Glutamatergic neuron (in vitro differentiated cells): ENCODE measurements around the gene CCDC15. TPM values are rescaled to one million over a fixed set of nuclear protein-coding genes. Genes with fewer than 3 reads are reported as not detected.
"Not testable (repeated sequence)": the region's sequence is repeated elsewhere in the genome, so short reads cannot be mapped to it uniquely, and the experiment has no call there.

Experiments
- DNase-seq: peaks from one replicate; pipeline ENCODE4 v3.0.0; 2022
- H3K27ac Mint-ChIP-seq: one replicate; pipeline ENCODE4 v1.8.0; 2020; ENCODE audit warnings: mild to moderate bottlenecking, mixed read lengths, inconsistent platforms; ENCODE audit not compliant: unreplicated experiment
- H3K27me3 Mint-ChIP-seq: one replicate; pipeline ENCODE4 v1.8.0; 2020; ENCODE audit warnings: mild to moderate bottlenecking, moderate library complexity, mixed read lengths, inconsistent platforms; ENCODE audit not compliant: unreplicated experiment
- H3K36me3 Mint-ChIP-seq: one replicate; pipeline ENCODE4 v1.8.0; 2020; ENCODE audit warnings: mild to moderate bottlenecking, mixed read lengths, inconsistent platforms; ENCODE audit not compliant: unreplicated experiment
- H3K4me1 Mint-ChIP-seq: one replicate; pipeline ENCODE4 v1.8.0; 2020; ENCODE audit warnings: mild to moderate bottlenecking, low read depth, mixed read lengths, inconsistent platforms; ENCODE audit not compliant: unreplicated experiment
- H3K4me3 Mint-ChIP-seq: one replicate; pipeline ENCODE4 v1.8.0; 2020; ENCODE audit warnings: mild to moderate bottlenecking, mixed read lengths, inconsistent platforms; ENCODE audit not compliant: unreplicated experiment
- H3K9me3 Mint-ChIP-seq: one replicate; pipeline ENCODE4 v1.8.0; 2020; ENCODE audit warnings: mild to moderate bottlenecking, moderate library complexity, mixed read lengths, inconsistent platforms; ENCODE audit not compliant: unreplicated experiment
- total RNA-seq: library from RNA; stranded (reverse); fragmentation: NEBNext Ultra II Directional; extraction: Animal tissue kit (Norgen Biotek cat#: 25700); gene quantifications from one replicate; pipeline ENCODE4 v1.2.1, GENCODE V29; 2021; ENCODE audit not compliant: unreplicated experiment
- TF ChIP-seq, protein P1 (sequence below): fragments of 200-600 bp; sonication (generic); IDR thresholded peaks from one replicate; pipeline ENCODE4 v1.5.0; 2021; ENCODE audit not compliant: partially characterized antibody, unreplicated experiment

Gene CCDC15
- total RNA-seq, 1 donor from 2014 or later, result 2.8 TPM

DNA sequence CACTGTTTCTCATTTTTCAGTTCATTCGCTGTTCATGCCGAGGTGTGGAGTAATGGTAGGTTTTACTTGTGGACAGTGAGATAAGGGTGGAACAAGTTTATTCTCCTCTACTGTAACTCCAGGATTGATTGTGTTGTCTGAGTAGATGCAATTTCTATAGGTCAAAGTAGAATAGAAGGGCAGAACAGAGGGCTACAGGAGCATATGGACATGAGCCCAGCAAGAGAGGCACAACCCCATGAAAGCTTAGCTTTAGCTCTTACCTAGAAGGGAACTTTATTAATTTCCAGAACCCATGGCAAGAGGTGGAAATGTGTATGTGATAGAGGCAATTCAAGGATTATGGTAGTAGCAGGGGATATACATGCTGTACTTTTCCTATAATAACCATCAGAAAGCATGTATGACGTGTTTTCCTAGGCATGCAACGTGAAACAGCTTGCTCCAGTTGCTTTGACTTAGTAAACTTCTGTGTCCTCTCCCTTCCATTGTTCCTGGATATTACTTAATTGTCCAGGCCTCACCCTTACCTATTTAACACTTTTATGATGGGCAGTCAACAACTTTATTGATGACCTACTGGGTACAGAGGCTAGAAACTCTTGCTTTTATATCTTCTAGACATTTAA lies 95.3 kb downstream of the CCDC15 start:
- Mint-ChIP-seq H3K4me3 (no peak overlapping the region), H3K27me3 (no peaks in the 10 kb centered on the region), H3K27ac (no peak overlapping the region), H3K36me3 (no peaks in the 10 kb centered on the region), H3K9me3 (no peaks in the 10 kb centered on the region), H3K4me1 (no peaks in the 10 kb centered on the region)
- TF ChIP-seq, protein P1, sequence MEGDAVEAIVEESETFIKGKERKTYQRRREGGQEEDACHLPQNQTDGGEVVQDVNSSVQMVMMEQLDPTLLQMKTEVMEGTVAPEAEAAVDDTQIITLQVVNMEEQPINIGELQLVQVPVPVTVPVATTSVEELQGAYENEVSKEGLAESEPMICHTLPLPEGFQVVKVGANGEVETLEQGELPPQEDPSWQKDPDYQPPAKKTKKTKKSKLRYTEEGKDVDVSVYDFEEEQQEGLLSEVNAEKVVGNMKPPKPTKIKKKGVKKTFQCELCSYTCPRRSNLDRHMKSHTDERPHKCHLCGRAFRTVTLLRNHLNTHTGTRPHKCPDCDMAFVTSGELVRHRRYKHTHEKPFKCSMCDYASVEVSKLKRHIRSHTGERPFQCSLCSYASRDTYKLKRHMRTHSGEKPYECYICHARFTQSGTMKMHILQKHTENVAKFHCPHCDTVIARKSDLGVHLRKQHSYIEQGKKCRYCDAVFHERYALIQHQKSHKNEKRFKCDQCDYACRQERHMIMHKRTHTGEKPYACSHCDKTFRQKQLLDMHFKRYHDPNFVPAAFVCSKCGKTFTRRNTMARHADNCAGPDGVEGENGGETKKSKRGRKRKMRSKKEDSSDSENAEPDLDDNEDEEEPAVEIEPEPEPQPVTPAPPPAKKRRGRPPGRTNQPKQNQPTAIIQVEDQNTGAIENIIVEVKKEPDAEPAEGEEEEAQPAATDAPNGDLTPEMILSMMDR, result no peak
- DNase-seq, result no peak

DNA sequence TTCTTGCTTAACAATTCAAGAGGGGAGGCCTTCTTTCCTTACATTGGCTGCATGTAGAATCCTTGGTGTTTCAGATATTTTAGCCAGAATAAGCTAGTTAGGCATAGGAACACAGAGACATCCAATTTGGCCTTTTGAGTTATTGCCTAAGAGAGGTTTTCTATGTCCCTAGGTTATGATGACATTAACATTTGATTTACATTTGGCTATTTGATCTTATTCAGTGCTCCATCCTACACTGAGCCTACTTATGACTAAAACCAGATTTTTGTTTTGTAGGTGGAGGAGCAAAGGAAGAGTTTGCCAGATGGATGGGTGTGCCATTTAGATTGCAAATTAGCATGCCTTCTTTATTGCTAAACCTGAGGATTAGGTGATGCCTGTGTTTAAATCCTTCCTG lies 98.0 kb downstream of the CCDC15 start:
- Mint-ChIP-seq H3K36me3 (no peaks in the 10 kb centered on the region), H3K27ac (no peak overlapping the region), H3K27me3 (no peaks in the 10 kb centered on the region), H3K9me3 (no peaks in the 10 kb centered on the region), H3K4me3 (no peak overlapping the region), H3K4me1 (no peaks in the 10 kb centered on the region)
- TF ChIP-seq, protein P1, result no peak
- DNase-seq, result no peak

DNA sequence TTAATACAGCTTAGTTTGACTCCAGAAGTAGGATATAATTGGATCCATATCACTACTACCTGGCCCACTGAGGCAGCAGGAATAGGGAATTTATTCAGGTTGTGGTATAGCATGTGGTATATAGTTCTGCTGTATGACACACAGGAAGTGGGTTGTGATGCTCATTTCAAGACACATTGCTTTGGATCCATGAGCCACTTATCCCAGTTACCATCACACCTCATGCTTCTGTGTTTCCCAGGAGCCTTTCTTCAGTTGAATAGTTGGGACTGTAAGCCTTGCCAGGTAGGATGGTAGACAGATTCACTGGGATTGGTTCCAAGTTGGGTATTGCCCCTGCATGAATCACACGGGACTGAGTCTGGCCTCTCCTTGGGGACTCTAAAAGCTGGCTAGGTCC lies 99.2 kb downstream of the CCDC15 start:
- H3K36me3 Mint-ChIP-seq, result no peaks in the 10 kb centered on the region
- no peaks in the 10 kb centered on the region for H3K27me3 Mint-ChIP-seq
- no peak for DNase-seq
- H3K4me3 Mint-ChIP-seq, result no peak overlapping the region
- no peaks in the 10 kb centered on the region for H3K9me3 Mint-ChIP-seq
- no peak overlapping the region for H3K27ac Mint-ChIP-seq
- TF ChIP-seq, protein P1, result no peak
- no peaks in the 10 kb centered on the region for H3K4me1 Mint-ChIP-seq

DNA sequence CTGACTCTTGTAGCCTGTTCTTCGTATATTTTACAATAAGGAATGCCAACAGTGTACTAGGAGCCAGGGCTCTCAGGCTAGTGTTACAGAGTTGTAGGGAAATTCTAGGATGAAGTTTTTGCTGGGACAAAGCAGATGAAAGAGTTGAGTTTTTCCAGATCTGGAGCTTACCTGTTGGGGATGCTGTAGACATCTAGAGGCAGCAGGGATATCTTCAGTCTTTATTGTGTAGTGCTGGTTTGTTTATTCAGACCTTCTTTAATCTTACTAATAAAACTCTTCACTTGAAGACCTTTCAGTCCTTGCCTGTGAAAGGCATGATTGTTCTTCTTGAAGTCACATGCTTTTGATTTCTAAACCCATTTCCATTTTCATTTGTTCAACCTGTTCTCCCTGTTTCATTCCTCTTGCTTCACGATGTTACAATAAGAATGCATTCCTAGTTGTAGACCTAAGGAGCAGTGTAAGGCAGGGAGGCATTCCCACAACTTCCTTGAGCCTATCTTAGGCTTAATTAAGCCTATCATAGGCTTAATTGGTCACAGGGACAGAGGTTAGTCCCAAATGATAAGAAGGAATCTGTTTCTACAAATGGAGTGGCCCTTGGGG lies 101.2 kb downstream of the CCDC15 start:
- H3K36me3 Mint-ChIP-seq, result no peaks in the 10 kb centered on the region
- DNase-seq, result no peak
- TF ChIP-seq, protein P1, result no peak
- no peaks in the 10 kb centered on the region for H3K4me1 Mint-ChIP-seq
- H3K27ac Mint-ChIP-seq, result no peak overlapping the region
- H3K27me3 Mint-ChIP-seq, result no peaks in the 10 kb centered on the region
- H3K9me3 Mint-ChIP-seq, result no peaks in the 10 kb centered on the region
- H3K4me3 Mint-ChIP-seq, result no peak overlapping the region

DNA sequence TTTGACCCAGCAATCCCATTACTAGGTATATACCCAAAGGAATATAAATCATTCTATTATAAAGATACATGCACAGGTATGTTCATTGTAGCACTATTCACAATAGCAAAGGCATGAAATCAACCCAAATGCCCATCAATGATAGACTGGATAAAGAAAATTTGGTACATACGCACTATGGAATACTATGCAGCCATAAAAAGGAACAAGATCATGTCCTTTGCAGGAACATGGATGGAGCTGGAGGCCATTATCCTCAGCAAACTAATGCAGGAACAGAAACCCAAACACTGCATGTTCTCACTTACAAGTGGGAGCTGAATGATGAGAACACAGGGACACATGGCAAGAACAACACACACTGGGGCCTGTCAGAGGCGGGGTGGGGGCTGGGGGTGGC lies 102.1 kb downstream of the CCDC15 start:
- H3K36me3 Mint-ChIP-seq, H3K27me3 Mint-ChIP-seq, H3K27ac Mint-ChIP-seq, H3K4me3 Mint-ChIP-seq, H3K9me3 Mint-ChIP-seq, H3K4me1 Mint-ChIP-seq, DNase-seq: not testable (repeated sequence)
